Bronchial epithelial cell (primary cell): ENCODE data around the gene FHDC1. TPM values are rescaled to one million over a fixed set of nuclear protein-coding genes. Genes with fewer than 3 reads are reported as not detected.
A peak's percentile ranks its signal among the peaks of the same experiment; 100 is the strongest.

ENCODE experiments used
- DNase-seq: peaks from one replicate; pipeline ENCODE4 v3.0.0-alpha.2; 2010; ENCODE audit warnings: low read depth
- FAIRE-seq: peaks from 2 replicates; lab custom pipeline; 2011; peaks lifted over from hg19 to GRCh38; lab: Jason Lieb, UNC
- H3K27me3 ChIP-seq: 2 replicates; pipeline ENCODE4 v1.5.1; 2011; ENCODE audit warnings: low read length; ENCODE audit not compliant: control insufficient read depth, insufficient read depth
- H3K36me3 ChIP-seq: 2 replicates; pipeline ENCODE4 v1.5.1; 2011; ENCODE audit warnings: low read length; ENCODE audit not compliant: control insufficient read depth, insufficient read depth
- H3K4me3 ChIP-seq: 2 replicates; pipeline ENCODE4 v1.5.1; 2011; ENCODE audit warnings: mild to moderate bottlenecking, low read depth, low read length, control low read depth
- total RNA-seq: library from RNA; depleted of rRNA; stranded (reverse); fragments of >200 nt; gene quantifications from 2 replicates; pipeline ENCODE4 v1.2.1, GENCODE V29; 2014
- TF ChIP-seq, protein P1 (sequence below): IDR thresholded peaks from 2 replicates; pipeline ENCODE4 v1.5.1; 2011; ENCODE audit warnings: mild to moderate bottlenecking, moderate library complexity, low read length, control low read depth, inconsistent platforms; ENCODE audit not compliant: insufficient read depth, severe bottlenecking

FHDC1 gene
- total RNA-seq, 1 donor from 2014 or later: 0.53 TPM

DNA sequence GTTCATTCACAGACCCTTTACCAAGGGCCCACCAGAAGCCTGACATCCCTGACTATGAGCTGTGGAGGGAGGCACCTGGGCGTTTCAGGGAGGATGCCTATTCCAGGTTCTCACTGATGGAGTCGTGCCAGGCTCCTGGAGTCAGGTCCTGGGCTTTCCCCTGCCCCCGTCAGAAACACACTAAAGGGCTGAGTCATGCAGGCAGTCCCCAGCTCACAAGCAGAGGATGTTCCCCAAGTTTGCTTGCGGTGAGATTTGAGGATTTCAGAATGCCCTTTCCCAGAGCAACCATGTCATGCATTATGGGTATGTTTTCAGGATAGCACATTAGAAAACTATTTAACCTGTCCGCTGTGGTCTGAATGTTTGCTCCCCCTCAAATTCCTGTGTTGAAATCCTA, 45.2 kb downstream of the FHDC1 start:
- no peak for FAIRE-seq
- TF ChIP-seq, protein P1, sequence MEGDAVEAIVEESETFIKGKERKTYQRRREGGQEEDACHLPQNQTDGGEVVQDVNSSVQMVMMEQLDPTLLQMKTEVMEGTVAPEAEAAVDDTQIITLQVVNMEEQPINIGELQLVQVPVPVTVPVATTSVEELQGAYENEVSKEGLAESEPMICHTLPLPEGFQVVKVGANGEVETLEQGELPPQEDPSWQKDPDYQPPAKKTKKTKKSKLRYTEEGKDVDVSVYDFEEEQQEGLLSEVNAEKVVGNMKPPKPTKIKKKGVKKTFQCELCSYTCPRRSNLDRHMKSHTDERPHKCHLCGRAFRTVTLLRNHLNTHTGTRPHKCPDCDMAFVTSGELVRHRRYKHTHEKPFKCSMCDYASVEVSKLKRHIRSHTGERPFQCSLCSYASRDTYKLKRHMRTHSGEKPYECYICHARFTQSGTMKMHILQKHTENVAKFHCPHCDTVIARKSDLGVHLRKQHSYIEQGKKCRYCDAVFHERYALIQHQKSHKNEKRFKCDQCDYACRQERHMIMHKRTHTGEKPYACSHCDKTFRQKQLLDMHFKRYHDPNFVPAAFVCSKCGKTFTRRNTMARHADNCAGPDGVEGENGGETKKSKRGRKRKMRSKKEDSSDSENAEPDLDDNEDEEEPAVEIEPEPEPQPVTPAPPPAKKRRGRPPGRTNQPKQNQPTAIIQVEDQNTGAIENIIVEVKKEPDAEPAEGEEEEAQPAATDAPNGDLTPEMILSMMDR: no peak
- Histone ChIP-seq H3K27me3 (no peaks in the 10 kb centered on the region), H3K4me3 (no peak overlapping the region), H3K36me3 (peaks cover 1% of the 10 kb centered on the region)
- DNase-seq: peak; percentile 74

GRCh38 chr4:152981842-152982241, 45.7 kb downstream of the FHDC1 start:
- no peaks in the 10 kb centered on the region for H3K36me3 ChIP-seq
- no peaks in the 10 kb centered on the region for H3K27me3 ChIP-seq
- DNase-seq: no peak
- TF ChIP-seq, protein P1: no peak
- no peak overlapping the region for H3K4me3 ChIP-seq
- no peak for FAIRE-seq

DNA sequence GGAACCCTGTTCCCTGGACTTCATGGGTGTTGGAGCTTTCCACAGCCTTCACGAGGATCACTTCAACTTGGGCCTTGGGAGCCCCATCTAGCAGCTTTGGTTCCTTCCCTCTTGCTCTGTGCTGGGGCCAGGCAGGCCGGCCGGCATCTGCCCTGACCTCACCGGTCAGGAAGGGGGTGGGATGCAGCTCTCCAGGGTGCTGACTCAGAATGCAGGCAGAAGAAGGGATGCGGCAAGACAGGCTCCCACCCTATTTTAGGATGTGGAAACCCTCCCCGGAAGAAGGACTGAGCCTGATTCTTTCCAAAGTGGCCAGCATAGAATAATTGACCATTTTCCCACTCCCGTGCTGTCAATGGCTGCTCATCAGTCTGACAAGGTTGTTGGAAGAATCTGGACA, 47.1 kb downstream of the FHDC1 start:
- Histone ChIP-seq H3K4me3 (no peak overlapping the region), H3K27me3 (no peaks in the 10 kb centered on the region), H3K36me3 (no peaks in the 10 kb centered on the region)
- DNase-seq: no peak
- TF ChIP-seq, protein P1: no peak
- FAIRE-seq: no peak

DNA sequence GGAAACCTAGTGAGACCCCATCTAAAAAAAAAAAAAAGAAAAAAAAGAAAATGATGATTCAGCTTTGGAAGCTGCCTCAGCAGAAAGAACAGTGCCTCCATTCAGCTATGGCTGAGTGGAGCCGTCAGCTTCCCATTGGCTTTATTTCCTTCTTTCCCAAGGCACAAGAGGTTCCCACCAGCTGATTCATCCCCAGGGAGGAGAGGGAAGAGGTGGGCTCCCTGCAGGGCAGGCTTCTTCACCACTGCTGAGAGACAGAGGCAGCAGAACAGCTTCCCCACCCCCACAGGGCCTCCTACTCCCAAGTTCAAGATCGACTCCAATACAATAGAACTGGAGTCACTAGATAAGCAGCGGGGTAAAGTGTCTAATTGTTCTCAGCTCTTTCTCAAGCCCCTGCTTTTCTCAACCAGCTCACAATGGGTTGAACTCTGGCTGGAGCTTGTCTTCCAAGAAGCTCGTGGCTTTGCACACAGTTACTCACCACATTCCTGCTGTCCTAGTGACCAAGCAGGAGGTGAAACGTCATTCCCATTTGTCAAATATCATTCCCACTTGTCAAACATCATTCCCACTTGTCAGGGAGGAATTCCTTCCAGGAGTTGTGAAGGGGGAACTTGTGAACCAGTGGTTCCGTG, 47.8 kb downstream of the FHDC1 start:
- TF ChIP-seq, protein P1: no peak
- Histone ChIP-seq H3K4me3 (no peak overlapping the region), H3K36me3 (no peaks in the 10 kb centered on the region), H3K27me3 (no peaks in the 10 kb centered on the region)
- FAIRE-seq (no peak), DNase-seq (peak; percentile 83)

DNA sequence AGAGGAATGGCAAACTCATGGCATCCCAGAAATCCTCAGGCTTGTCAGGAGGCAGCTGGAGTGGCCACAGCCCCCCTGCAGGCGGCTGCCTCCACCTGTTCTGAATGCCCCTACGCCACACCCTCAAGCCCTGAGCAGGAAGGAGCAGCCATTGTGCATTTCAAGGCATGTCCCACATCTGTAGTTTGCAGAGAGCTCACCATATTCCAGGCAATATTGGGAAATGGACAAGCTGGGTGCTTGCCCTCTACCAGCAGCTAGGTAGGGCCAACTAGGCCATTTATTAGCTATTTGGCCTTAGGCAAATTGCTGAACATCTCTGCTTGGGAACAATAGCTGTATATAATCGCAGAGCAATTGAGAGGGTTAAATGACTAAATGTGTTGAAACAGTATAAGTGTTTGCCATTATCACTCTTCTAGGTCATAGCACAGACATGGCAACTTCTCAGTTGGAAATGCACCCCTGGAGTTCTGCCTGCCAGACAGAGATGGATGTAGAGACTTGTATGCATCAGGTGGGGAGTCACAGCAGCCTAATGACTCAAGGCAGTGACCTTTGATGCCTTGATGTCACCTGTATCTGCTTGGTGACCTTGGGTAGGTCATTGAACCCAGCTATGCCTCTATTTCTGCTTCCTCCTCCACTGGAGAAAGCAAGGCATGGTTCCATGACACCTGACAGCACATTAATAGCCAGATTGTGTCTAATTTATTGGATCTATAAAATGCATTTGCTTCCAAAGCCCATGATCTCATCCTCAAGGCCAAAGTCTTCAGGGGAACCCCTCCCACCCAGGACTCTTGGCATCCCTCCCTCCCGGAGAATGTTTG, 52.8 kb downstream of the FHDC1 start:
- Histone ChIP-seq H3K4me3 (no peak overlapping the region), H3K27me3 (no peaks in the 10 kb centered on the region), H3K36me3 (no peaks in the 10 kb centered on the region)
- DNase-seq (no peak), FAIRE-seq (peak; percentile 79)
- TF ChIP-seq, protein P1: no peak
